GM21825 (cell line): Measurements from ENCODE around the gene SLC12A6.
A peak's percentile ranks its signal among the peaks of the same experiment; 100 is the strongest.
"Not testable (repeated sequence)": the region's sequence is repeated elsewhere in the genome, so short reads cannot be mapped to it uniquely, and the experiment has no call there.

ENCODE experiments used
- ATAC-seq: cut with Tn5 transposase; IDR thresholded peaks from one replicate; pipeline ENCODE4 v1.9.1; 2021; ENCODE audit warnings: mild to moderate bottlenecking, moderate library complexity; ENCODE audit not compliant: unreplicated experiment

SLC12A6 gene

DNA sequence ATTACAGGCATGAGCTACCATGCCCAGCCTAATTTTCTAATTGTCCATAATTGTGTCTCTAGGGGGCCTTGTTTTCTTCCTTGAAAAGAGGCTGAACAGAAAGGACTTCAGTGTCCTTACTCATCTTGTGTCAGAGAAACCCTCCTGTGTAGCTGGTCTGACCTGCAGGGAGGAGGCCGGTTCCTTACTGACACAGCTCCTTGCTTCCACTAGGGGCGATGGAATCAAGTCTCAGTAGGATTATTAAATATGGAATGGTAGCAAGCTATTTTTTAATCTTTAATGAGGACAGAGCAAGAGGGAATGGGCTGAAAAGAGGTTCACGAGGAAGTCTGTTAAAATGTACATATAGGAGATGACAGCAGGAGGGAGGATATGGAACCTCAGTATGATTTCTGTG is 20.8 kb upstream of the SLC12A6 start:
- ATAC-seq: no peak

GRCh38 chr15:34357653-34358052 is 20.1 kb upstream of the SLC12A6 start:
- ATAC-seq: no peak

DNA sequence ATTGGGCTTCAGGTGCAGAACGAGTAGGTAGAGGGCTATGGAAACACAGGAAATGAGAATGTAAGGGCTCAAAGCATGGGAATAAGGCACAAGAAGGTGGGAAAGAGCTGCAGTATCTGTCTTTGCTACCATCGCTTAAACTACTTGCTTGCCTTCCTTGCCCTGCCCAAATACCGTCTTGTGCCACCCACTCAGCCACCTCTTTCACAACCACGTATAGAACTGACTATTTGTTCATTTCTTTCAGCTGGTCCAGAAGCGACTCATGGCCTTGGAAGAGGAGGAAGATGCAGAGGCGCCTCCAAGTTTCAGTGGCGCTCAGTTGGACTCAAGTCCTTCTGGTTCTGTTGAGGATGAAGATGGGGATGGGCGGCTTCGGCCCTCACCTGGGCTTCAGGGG is 17.7 kb upstream of the SLC12A6 start:
- ATAC-seq: no peak

GRCh38 chr15:34354286-34354685 is 16.7 kb upstream of the SLC12A6 start:
- no peak for ATAC-seq

GRCh38 chr15:34353627-34354026 is 16.0 kb upstream of the SLC12A6 start:
- ATAC-seq: no peak

- ATAC-seq: not testable (repeated sequence)
These were observed 15.4 kb upstream of the SLC12A6 start for GRCh38 chr15:34352996-34353395.

GRCh38 chr15:34349769-34350168 is 12.2 kb upstream of the SLC12A6 start:
- ATAC-seq: no peak

DNA sequence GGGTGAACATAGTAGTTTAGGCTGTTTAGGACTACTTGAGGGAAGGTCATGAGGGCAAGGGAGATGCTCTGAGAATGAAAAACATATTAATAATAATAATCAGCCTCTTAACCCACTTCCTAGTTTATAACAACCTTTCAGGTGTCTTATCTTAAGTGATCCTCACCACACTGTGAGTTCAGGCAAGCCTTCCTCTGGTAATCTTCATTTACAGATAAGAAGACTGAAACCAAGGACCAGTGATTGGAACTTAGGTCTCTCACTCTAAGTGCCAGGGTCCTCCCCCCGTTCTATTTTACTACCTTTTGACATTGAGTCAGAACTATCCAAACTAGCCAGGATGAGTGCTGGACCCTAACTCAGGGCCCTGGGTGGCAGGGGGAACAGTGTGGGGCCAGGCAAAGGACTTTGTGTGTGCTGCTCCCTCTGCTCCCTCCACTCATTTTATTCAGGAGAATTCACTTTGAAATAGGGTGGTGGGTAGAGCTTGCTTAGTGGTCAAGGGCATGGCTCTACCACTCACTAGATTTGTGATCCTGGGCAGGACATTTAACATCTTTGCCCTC is 11.2 kb upstream of the SLC12A6 start:
- ATAC-seq: no peak

DNA sequence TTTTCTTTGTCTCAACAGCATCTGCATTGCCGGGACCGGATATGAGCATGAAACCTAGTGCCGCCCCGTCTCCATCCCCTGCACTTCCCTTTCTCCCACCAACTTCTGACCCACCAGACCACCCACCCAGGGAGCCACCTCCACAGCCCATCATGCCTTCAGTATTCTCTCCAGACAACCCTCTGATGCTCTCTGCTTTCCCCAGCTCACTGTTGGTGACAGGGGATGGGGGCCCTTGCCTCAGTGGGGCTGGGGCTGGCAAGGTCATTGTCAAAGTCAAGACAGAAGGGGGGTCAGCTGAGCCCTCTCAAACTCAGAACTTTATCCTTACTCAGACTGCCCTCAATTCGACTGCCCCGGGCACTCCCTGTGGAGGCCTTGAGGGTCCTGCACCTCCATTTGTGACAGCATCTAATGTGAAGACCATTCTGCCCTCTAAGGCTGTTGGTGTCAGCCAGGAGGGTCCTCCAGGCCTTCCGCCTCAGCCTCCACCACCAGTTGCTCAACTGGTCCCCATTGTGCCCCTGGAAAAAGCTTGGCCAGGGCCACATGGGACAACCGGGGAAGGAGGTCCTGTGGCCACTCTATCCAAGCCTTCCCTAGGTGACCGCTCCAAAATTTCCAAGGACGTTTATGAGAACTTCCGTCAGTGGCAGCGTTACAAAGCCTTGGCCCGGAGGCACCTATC is 10.5 kb upstream of the SLC12A6 start:
- no peak for ATAC-seq

GRCh38 chr15:34342737-34343575 is 5.4 kb upstream of the SLC12A6 start, which contains the start of the genes NOP10 and NUTM1:
Gene NOP10, minus strand, starts transcription at chr15:34343136. Its CDS starts 63 bp downstream, at chr15:34343073.
Gene NUTM1, plus strand, starts transcription at chr15:34343315. Its CDS starts 382 bp downstream, at chr15:34343697.
- peak; percentile 82 for ATAC-seq

DNA sequence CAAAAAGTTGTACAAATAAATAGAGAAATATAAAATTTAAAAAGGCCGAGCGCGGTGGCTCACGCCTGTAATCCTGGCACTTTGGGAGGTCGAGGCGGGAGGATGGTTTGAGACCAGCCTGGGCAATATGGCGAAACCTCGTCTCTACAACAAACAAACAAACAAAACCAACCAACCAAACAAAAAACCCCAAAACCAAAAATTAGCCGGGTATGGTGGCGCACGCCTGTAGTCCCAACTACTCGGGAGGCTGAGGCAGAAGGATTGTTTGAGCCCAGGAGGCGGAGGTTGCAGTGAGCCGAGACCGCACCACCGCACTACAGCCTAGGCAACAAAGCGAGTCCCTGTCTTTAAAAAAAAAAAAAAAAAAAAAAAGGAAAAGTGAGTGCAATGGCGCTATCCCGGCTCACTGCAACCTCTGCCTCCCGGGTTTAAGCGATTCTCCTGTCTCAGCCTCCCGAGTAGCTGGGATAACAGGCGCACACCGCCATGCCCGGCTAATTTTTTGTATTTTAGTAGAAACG is 4.7 kb upstream of the SLC12A6 start:
- not testable (repeated sequence) for ATAC-seq

DNA sequence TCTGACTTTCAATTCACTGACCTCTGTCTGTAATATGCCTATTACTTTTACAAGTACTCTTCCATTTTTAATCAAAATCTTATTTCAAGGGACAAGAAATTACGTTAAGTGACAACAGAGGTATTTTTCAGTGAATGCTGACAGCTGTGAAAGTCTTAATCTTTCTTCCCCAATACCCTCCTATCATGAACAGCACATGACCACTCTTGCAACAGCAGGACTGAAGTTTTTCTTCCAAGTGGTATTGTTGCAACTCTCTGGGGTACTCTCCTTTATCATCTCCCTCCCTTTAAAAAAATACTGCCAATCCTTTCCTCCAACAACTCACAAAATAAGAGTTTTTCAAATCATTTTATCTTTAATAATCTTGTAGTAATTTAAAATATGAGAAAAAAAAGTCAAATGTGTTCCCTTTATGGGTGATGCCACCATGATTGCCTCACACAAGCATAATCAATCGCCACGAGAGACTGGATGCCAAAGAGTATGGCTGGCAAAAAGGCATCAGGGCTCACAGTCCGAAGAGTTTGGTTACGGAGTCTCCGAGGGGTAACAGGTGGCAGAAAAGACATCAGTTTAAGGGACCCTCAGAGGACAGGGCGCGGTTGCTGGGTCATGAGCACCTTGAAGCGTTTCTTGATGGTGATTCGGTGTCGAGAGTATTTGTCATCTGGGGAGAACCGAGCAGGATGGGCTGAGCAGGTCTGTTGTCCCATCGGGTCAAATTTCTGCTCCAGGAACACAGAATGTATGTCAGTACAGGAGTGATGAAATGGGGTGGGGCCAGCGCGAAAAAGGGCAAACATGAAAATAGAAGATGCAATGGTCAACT is 4.0 kb upstream of the SLC12A6 start:
- no peak for ATAC-seq

DNA sequence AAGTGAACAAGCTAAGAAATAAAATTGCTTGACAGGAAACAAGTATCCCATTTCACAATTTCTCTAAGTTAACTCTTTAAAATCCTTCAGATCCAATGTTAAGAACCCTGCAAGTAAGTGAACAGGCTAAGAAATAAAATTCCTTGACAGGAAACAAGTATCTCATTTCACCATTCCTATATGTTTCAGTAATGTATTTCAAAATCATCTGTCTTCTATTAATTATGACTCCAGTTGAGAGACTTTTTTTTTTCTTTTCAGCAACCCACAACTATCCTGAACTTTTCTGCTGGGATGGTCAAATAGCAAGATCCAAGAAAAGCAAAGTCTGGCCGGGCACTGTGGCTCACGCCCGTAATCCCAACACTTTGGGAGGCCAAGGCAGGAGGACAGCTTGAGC is 2.4 kb upstream of the SLC12A6 start:
- no peak for ATAC-seq

DNA sequence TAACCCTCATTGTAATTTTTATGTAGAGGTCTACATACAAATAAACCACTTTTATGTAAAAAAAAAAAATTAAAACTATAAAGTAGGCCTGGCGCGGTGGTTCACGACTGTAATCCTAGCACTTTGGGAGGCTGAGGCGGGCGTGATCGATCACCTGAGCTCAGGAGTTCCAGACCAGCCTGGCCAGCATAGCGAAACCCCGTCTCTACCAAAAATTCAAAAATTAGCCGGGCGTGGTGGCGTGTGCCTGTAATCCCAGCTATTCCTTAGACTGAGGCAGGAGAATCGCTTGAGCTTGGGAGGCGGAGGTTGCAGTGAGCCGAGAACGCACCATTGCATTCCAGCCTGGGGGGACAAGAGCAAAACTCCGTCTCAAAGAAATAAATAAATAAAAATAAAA is 766 bp upstream of the SLC12A6 start:
- ATAC-seq: no peak

GRCh38 chr15:34336991-34337556 is 507 bp downstream of the SLC12A6 start:
- peak; percentile 7 for ATAC-seq

DNA sequence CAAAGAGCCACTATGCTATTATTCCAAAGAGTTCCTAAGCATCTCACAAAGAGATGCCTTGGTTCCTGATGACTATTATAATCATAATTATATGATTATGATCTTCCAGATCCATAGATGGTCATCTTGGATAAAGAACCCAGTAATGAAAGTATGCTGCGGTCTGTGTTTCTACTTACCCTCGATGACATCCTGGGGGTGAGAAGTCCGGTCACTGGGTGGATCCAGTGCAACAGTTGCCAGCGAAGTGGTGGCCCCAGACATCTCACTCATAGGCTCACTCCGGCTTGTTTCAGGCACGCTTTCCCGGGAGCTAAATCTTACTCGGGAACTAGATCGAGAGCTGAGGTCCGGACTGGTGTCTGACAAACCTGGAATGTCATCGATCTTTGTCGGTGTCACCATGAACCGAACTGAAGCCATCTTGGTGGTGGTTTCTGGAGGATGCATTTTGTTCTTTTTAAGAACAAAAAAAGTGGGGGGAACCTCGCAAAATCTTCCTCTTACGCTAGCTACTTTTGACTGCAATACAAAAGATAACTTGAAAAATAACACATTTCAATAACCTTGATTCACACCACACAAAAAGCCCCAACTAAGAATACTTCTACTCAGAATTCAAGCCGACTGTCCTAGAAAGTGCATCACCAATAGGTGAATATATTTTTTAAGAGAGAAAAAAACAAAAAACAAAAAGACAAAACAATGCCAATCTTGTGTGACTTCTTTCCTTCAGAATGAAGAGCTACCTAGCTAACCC is 1.2 kb downstream of the SLC12A6 start:
- ATAC-seq: no peak

GRCh38 chr15:34335176-34336032 is 2.2 kb downstream of the SLC12A6 start:
- no peak for ATAC-seq

DNA sequence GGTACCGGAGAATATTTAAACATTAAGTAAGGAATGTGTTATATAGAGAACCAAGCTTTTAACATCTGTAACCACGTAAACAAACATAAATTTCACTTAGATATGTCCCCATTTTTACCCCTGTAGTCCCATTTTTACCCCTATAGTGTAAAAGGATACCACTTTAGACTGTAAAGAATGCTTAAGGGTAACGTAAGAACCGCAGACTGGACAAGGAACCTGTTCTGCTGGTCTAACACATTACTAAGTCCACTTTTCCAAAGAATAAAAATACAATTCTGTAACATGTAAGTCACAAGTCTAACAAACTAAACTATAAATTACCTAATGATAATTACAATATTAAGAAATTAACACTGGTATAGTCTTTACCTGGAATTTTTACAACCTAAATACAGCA is 2.9 kb downstream of the SLC12A6 start:
- no peak for ATAC-seq
